ENCODE results near the gene ACKR3.

The ACKR3 gene

GRCh38 chr2:236569573-236569973 is at the start of gene ACKR3:
TSS of gene ACKR3 (plus strand) at chr2:236569825. CDS start at chr2:236580466, 10,641 bp downstream.
- DNase-seq: peak; percentile 43

GRCh38 chr2:236521556-236521955 is 48.1 kb upstream of the ACKR3 start:
- no peak for DNase-seq

GRCh38 chr2:236523249-236523648 is 46.4 kb upstream of the ACKR3 start:
- DNase-seq: no peak

GRCh38 chr2:236525411-236525997 is 44.1 kb upstream of the ACKR3 start:
- DNase-seq: no peak

- no peak for DNase-seq
These were observed 43.0 kb upstream of the ACKR3 start for GRCh38 chr2:236526455-236527158.

- DNase-seq: no peak
These were observed 42.4 kb upstream of the ACKR3 start for GRCh38 chr2:236527159-236527630.

- no peak for DNase-seq
These were observed 40.0 kb upstream of the ACKR3 start for GRCh38 chr2:236529606-236530005.

- no peak for DNase-seq
These were observed 39.1 kb upstream of the ACKR3 start for GRCh38 chr2:236530512-236530911.

- no peak for DNase-seq
These were observed 38.4 kb upstream of the ACKR3 start for GRCh38 chr2:236531195-236531594.

- no peak for DNase-seq
These were observed 37.6 kb upstream of the ACKR3 start for GRCh38 chr2:236531996-236532395.

GRCh38 chr2:236533343-236533742 is 36.3 kb upstream of the ACKR3 start:
- DNase-seq: no peak

GRCh38 chr2:236535024-236535423 is 34.6 kb upstream of the ACKR3 start:
- DNase-seq: no peak

GRCh38 chr2:236536727-236537398 is 32.8 kb upstream of the ACKR3 start:
- DNase-seq: peak; percentile 22

GRCh38 chr2:236538242-236538641 is 31.4 kb upstream of the ACKR3 start:
- DNase-seq: no peak

- DNase-seq: no peak
These were observed 28.5 kb upstream of the ACKR3 start for GRCh38 chr2:236541008-236541562.

- DNase-seq: no peak
These were observed 25.3 kb upstream of the ACKR3 start for GRCh38 chr2:236544362-236544761.

- DNase-seq: no peak
These were observed 24.4 kb upstream of the ACKR3 start for GRCh38 chr2:236545248-236545658.

GRCh38 chr2:236545814-236546480 is 23.7 kb upstream of the ACKR3 start:
- no peak for DNase-seq

- no peak for DNase-seq
These were observed 23.0 kb upstream of the ACKR3 start for GRCh38 chr2:236546561-236547002.

- no peak for DNase-seq
These were observed 21.9 kb upstream of the ACKR3 start for GRCh38 chr2:236547725-236548124.

- DNase-seq: no peak
These were observed 21.3 kb upstream of the ACKR3 start for GRCh38 chr2:236548179-236548921.

GRCh38 chr2:236549165-236549564 is 20.5 kb upstream of the ACKR3 start:
- DNase-seq: no peak
